ENCODE data around the gene ELMO1. TPM values are rescaled to one million over a fixed set of nuclear protein-coding genes. Genes with fewer than 3 reads are reported as not detected.

The ELMO1 gene
- total RNA-seq, 2 donors from 2014 or later = 10.9 to 56.0 TPM

DNA sequence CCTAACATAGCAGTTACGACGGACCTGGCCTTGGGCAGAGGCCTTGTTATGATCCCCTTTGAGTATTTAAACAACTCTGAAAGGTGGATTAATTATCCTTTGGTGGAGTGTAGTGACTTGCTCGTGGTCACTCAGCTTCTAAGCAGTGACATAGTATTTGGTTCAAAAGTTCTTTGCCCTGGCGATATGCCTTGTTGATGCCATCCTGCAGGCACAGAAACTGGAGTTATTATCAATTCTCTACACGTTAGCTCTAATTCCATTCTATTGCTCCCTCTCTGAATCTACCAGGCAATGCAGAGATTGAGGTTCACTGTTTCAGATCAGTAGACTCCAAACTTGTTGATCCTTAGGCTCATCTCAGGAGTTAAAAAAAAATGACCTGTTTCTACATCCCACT is 32.5 kb upstream of the ELMO1 start:
- DNase-seq (no peak), ATAC-seq (no peak)
- Histone ChIP-seq H3K4me3 (no peak overlapping the region), H3K27ac (no peak overlapping the region), H3K36me3 (replicated peaks in 1 of 2; ENCODE audit: insufficient read depth in 1 of 2, low read depth in 2 of 2) (no peaks in the 10 kb centered on the region), H3K27me3 (no peaks in the 10 kb centered on the region), H3K4me1 (no peaks in the 10 kb centered on the region), H3K9me3 (no peaks in the 10 kb centered on the region)
- TF ChIP-seq, protein P1, sequence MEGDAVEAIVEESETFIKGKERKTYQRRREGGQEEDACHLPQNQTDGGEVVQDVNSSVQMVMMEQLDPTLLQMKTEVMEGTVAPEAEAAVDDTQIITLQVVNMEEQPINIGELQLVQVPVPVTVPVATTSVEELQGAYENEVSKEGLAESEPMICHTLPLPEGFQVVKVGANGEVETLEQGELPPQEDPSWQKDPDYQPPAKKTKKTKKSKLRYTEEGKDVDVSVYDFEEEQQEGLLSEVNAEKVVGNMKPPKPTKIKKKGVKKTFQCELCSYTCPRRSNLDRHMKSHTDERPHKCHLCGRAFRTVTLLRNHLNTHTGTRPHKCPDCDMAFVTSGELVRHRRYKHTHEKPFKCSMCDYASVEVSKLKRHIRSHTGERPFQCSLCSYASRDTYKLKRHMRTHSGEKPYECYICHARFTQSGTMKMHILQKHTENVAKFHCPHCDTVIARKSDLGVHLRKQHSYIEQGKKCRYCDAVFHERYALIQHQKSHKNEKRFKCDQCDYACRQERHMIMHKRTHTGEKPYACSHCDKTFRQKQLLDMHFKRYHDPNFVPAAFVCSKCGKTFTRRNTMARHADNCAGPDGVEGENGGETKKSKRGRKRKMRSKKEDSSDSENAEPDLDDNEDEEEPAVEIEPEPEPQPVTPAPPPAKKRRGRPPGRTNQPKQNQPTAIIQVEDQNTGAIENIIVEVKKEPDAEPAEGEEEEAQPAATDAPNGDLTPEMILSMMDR (IDR thresholded peaks at IDR 0.05) = no peak
- WGBS, 2 donors = 67 to 72% methylated on average over 5 of the region's 5 CpGs
- intact Hi-C loops (cut with DNase I) = no loop called here

DNA sequence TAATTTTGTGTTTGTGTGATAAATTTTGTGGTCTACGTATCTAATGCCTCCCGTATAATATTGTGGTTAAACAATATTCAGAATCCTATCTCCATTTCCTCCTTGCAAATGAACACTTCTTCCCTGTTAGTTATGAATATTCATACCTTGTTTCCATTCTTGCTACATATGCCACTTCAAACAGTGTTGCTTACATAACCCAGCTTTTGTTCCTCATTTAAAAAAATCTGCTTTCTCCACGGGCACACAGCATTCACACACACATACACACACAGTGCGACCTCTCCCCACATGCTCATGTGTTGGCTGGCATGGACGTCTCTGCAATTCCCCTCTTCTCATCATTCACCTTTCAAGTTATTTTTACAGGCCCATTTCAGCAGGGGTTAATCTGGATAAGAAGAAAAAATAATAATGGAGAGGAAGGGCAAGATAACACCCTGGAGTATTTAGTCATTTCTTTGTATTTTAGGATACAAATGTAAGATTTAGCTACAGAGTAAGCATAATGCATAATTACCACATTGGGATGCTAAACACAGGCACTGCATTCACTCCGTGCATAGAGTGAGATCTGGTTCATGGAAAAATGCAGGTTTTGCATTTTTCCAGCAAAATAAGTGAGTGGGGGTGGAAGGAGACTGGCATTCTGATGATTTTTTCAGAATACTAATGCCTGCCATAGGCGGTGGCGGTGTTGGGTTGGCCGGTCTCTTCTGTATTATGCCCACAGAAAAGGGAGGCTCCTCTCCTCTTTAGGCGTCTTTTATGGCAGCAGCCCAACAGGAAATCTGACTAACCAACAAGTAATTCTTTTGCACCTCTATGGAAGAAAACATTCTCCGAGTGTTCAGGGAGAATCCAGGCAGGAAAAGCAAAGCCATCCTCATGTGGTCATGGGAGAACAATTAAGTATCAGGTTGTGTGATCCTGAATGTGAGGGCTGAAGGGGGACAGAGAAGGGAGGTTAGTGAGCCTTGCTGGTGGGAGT is 31.7 kb upstream of the ELMO1 start:
- TF ChIP-seq POLR2A (IDR thresholded peaks at IDR 0.05) = no peak
- TF ChIP-seq, protein P1 (IDR thresholded peaks at IDR 0.05) = no peak

DNA sequence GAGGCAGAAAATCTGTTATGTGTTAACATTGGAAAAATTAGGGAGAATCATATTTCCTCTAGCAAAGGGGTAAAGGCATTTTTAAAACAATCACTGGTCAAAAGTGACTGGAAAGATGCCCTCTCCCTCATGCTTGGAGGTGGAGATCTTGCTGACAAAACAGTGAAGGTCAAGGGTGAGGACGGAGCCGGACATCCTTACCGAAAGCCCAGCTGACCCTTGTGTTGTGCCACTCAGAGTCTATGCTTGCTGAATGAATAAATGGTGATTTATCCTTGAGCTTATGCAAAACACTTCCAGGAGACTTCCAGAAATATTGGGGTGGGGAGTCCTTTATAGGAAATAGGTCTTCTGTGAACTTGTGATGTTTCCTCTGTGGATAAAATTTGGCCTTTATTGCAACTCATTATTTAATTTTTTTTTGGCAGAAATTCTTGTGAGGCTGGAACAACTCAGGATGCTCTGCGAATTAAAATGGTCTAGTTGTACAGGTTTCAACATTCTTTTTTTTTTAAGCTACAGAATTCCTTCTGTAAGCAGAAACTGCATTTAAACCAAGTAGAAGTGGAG is 28.3 kb upstream of the ELMO1 start:
- Histone ChIP-seq H3K27me3 (no peaks in the 10 kb centered on the region), H3K27ac (no peak overlapping the region), H3K4me1 (no peaks in the 10 kb centered on the region), H3K36me3 (replicated peaks in 1 of 2; ENCODE audit: insufficient read depth in 1 of 2, low read depth in 2 of 2) (no peaks in the 10 kb centered on the region), H3K9me3 (no peaks in the 10 kb centered on the region), H3K4me3 (no peak overlapping the region)
- ATAC-seq = no peak
- DNase-seq = no peak
- no peak for TF ChIP-seq POLR2A (IDR thresholded peaks at IDR 0.05)
- TF ChIP-seq, protein P1 (IDR thresholded peaks at IDR 0.05) = no peak
- 67 to 70% methylated on average over 4 of the region's 4 CpGs for WGBS, 2 donors
- intact Hi-C loops (cut with DNase I) = no loop called here

More for the DNA sequence above, 31.7 kb upstream of the ELMO1 start:
- H3K27ac ChIP-seq = no peak overlapping the region
- WGBS, 2 donors = 62 to 80% methylated on average over 11 of the region's 11 CpGs
- DNase-seq (no peak), ATAC-seq (no peak)
- H3K27me3 ChIP-seq = no peaks in the 10 kb centered on the region
- no peaks in the 10 kb centered on the region for H3K4me1 ChIP-seq
- no peak overlapping the region for H3K4me3 ChIP-seq
- no peaks in the 10 kb centered on the region for H3K9me3 ChIP-seq
- H3K36me3 ChIP-seq (replicated peaks in 1 of 2; ENCODE audit: insufficient read depth in 1 of 2, low read depth in 2 of 2) = no peaks in the 10 kb centered on the region
- intact Hi-C loops (cut with DNase I) = no loop called here

DNA sequence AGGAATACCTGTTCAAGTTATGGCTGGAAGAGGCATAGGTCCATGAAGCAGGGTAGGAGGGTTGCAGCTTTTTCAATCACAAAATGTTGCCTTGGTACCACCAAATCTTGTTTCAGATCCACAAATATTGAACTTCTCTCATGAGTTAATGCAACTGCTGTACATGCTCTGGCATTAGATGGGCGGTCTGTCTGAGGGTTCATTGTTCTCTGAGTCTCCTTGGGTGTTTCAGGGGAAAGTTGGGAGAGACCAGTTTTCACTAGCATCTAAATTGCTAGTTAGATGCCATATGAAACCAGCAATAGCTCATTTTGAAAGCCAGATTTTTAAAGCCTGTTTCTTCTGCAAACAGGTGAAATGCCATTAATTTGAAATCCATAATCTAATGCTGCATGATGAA is 27.8 kb upstream of the ELMO1 start:
- ATAC-seq (no peak), DNase-seq (no peak)
- intact Hi-C loops (cut with DNase I) = no loop called here
- whole genome bisulfite sequencing, 2 donors = 92 to 100% methylated on average over 1 of the region's 1 CpG
- TF ChIP-seq, protein P1 (IDR thresholded peaks at IDR 0.05) = no peak
- no peak for TF ChIP-seq POLR2A (IDR thresholded peaks at IDR 0.05)
- H3K27me3 ChIP-seq = no peaks in the 10 kb centered on the region
- no peaks in the 10 kb centered on the region for H3K36me3 ChIP-seq (replicated peaks in 1 of 2; ENCODE audit: insufficient read depth in 1 of 2, low read depth in 2 of 2)
- H3K27ac ChIP-seq = no peak overlapping the region
- no peaks in the 10 kb centered on the region for H3K4me1 ChIP-seq
- H3K4me3 ChIP-seq = no peak overlapping the region
- H3K9me3 ChIP-seq = no peaks in the 10 kb centered on the region

All from body of pancreas (tissue), 4 donors.